ENCODE data around the gene CTNNA2.

The CTNNA2 gene

DNA sequence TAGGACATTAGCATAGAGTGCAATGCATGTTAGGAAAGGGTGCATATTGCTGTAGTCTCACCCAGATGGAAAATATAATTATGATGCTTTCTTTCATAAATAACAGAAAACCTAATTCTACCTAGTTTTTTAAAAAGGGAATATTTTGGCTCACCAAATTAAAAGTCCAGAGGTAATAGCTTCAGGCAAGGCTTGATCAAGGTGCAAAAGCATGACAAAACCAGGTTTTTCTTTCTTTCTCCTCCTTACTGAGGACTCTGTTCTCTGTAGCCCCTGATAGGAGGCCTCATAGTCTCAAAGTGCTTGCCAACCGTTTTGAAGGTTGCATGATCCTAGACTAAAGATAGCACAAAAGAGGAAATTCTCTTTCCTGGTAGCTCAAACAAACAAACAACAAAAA is 349.9 kb downstream of the CTNNA2 start:
- DNase-seq = no peak

DNA sequence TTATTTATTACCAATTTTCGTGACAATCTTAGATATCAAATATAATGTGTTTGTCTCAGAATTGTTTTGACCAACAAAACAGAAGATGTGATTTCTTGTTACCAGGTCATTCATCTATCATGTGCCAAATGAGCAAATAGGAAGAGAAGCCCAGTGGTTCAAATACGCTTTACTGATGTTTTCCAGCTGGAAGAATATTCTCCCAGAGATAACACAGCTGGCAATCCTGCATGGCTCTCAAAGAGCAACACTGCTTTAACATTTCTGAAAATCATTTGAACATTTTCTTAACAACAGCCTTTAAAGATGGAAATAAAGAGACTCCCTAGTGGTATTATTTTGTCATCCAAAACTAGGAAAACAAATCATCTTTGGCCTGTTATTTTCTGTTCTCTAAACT is 359.8 kb downstream of the CTNNA2 start:
- DNase-seq = no peak

DNA sequence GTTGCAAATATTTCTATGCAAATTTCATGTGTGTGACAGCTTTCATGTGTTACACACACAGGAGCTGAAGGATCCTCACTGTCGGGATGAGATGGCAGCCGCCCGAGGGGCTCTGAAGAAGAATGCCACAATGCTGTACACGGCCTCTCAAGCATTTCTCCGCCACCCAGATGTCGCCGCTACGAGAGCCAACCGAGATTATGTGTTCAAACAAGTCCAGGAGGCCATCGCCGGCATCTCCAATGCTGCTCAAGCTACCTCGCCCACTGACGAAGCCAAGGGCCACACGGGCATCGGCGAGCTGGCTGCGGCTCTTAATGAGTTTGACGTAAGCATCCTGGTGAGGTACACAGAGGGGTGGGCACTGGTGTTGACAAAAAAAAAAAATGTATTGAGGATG is 361.2 kb downstream of the CTNNA2 start:
- no peak for DNase-seq

- no peak for DNase-seq
Measured at GRCh38 chr2:79876430-79876829, 363.6 kb downstream of the CTNNA2 start.

- DNase-seq = no peak
Measured at GRCh38 chr2:79882548-79882947, 369.7 kb downstream of the CTNNA2 start.

GRCh38 chr2:79887747-79888374 is 375.0 kb downstream of the CTNNA2 start:
- no peak for DNase-seq

DNA sequence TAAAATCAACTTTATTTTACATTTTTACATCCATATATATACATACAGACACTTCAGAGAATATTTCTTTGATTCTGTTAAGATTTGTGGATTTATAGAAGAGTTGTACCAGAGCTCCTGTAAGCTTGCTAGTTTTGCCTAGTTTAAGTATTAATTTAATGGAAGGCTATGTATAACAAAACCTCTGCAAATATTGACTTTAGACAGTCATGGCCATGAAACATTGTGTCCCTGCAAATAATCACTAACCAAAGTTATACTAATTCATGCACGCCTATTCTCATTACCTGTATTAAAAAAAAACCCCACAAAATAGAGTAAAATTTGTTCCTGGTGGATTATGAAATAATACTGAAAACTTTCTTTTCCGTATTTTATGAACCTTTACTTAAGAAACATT is 379.3 kb downstream of the CTNNA2 start:
- DNase-seq = no peak

DNA sequence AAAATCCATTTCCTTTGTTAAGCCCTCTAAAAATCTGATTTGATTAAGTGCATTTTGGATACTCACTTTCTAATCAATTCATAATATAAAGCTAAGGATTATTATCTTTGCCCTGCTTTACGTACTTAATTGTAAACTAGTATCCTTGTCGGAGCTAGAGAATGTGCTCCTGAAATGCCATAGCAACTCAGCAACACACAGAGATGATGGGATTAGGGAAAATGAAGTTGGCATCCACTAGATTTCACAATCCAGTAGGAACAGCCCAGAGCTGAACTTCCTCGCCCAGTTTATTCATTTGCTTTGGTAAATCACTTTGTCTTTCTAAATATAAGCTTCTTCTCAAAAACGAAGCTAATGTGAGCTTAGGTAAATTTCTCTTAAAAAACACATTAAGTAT is 386.3 kb downstream of the CTNNA2 start:
- no peak for DNase-seq

- no peak for DNase-seq
Measured at GRCh38 chr2:79901161-79901560, 388.3 kb downstream of the CTNNA2 start.

GRCh38 chr2:79903222-79904000 is 390.6 kb downstream of the CTNNA2 start:
- no peak for DNase-seq

- no peak for DNase-seq
Measured at GRCh38 chr2:79906139-79906890, 393.5 kb downstream of the CTNNA2 start.

GRCh38 chr2:79909521-79909920 is 396.7 kb downstream of the CTNNA2 start:
- DNase-seq = no peak

DNA sequence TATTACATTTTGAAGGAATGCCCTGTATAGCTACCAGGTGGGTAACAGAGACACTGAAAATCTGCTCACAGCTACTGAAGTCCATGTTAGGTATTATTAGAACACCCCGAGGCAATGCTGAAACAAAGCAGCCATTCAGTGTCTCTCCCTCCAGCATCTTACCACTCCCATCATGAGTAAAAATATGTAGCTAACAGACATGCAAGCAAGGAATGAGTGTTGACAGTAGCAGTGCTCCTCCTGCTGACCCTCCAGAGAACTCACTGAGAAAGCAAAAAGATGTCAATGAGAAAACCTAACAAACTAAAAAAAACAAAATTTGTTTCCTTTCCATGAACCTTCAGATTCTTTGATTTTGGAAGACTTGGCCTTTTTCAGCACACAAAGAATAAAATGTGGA is 397.8 kb downstream of the CTNNA2 start:
- DNase-seq = no peak

DNA sequence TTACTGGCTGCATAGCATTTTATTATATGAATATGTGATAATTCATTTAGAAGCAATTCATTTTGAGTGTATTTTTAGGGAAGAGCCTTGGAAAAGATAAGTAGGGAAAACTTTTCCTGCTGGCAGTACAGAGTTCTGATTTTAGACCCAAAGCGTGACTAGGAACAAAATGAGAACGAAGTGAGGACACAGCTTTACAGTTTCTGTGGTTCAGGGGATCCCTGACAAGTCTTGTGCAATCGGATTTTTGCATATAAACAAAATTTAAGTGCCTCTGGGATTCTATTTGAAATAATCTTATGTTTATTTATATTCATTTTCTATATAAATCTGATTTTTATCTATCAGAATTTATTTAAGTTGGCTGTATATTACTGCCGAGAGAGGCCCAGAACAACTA is 402.6 kb downstream of the CTNNA2 start:
- no peak for DNase-seq

DNA sequence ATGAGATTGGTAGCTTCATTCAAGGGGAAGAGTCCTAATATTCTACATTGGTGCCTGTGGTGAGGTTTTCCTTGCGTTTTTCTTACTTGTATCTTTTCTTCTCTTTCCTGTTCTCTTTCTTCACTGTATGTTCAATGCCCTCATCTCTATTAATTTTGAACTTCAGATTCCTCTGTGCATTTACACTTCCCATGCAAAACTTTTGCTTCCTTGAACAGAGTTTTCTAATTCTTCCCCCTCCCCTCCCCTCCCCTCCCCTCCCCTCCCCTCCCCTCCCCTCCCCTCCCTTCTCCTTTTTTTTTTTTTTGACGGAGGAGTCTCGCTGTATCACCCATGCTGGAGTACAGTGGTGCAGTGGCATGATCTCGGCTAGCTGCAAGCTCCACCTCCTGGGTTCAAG is 403.4 kb downstream of the CTNNA2 start:
- no peak for DNase-seq

DNA sequence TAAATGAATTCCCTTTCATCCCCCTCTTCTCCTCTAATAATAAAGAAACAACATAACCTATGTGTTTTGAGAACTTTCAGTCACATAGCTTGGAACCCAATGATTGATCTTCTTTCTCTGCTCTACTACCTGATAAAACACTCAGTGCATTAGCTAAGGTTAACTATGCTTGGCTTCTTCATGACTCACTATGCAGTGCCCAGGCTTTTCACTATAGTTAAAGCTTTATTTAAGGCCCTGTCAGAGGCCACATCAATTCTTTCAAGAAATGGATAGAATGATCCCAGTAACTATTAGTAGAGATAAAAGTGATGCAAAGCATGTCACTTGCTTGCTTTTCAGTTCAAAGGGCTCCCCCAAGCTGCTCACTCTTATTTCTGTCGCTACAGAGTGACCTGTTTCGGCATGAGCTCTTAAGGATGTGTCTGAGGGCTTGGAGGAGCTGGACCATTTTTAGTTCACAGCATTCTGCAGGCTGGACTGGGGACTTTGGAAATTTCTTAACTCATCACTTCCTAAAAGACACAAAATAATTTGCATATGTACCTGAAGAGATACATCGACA is 407.7 kb downstream of the CTNNA2 start:
- DNase-seq = no peak

GRCh38 chr2:79929624-79930023 is 416.8 kb downstream of the CTNNA2 start:
- no peak for DNase-seq

DNA sequence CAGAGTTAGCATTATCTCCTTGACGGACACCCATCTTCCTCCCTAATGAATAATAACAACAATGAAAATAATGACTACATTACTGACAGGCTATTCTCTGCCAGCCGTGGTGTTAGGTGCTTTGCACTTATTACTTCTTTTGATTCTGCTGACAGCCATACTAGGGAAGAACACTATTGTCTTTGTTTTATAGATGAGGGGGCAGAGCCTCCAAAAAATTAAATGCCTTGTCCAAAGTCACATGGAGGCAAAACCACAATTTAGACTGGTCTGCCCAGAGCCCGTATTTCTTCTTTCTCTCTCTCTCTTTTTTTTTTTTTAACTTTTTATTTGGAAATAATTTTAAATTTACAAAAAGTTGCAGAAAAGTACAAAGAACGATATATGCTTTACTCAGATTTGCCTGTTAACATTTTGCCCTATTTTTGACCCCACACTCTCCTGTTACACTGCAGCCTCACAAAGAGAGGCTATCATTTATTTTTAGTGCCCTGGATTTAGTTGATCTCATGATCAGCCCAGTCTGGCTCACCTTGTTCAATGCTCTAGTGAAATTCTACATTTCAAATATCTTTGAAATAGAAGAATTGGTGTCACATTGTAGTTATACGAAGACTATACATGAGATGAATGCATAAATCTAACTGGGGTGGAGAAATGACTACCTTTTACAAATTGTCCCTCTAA is 422.3 kb downstream of the CTNNA2 start:
- DNase-seq = no peak

- DNase-seq = peak; percentile 2
Measured at GRCh38 chr2:79935771-79936657, 423.2 kb downstream of the CTNNA2 start.

DNA sequence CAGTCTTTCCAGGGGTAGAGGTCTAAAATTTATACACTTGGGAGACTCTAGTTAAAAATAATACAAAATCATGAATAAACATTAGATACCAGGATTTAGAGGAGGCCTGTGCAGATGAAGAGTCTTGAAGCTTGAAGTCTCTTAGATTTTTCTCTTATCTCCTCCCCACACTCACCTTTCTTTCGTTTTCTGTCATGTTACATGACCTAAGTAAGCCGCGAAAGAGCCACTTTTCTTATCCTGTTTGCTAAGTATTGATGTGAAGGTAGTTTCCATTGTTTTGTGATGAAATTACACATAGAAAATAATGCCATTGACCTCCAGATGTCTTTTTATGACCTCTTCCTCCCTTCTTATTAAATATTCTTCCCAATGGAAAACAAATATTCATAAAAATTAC is 423.9 kb downstream of the CTNNA2 start:
- DNase-seq = no peak

- no peak for DNase-seq
Measured at GRCh38 chr2:79938648-79939047, 425.8 kb downstream of the CTNNA2 start.

DNA sequence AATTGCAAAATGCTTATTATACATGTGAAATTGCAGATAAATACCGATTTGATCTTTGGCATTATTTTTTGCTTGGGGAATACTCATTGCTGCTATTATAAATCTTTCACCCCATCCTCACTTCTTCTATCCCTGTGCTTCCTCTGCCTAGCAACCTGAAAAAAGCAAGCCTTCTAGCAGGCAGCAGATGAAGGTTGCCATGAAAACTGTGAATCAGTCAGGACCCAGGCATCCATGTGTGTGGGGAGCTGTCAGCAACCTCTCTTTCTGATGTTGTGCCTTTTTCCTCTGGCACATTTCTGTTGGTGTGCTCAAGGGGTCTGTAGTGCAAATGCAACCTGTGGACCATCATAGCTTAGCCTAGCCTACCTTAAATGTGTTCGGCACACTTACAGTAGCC is 427.5 kb downstream of the CTNNA2 start:
- DNase-seq = no peak

Measured in GOT3 (cell line).